GM21529 (cell line): ENCODE results near the gene APOM.

Experiments used
- ATAC-seq: cut with Tn5 transposase; IDR thresholded peaks from one replicate; pipeline ENCODE4 v1.9.1; 2021; ENCODE audit not compliant: unreplicated experiment

Gene APOM

DNA sequence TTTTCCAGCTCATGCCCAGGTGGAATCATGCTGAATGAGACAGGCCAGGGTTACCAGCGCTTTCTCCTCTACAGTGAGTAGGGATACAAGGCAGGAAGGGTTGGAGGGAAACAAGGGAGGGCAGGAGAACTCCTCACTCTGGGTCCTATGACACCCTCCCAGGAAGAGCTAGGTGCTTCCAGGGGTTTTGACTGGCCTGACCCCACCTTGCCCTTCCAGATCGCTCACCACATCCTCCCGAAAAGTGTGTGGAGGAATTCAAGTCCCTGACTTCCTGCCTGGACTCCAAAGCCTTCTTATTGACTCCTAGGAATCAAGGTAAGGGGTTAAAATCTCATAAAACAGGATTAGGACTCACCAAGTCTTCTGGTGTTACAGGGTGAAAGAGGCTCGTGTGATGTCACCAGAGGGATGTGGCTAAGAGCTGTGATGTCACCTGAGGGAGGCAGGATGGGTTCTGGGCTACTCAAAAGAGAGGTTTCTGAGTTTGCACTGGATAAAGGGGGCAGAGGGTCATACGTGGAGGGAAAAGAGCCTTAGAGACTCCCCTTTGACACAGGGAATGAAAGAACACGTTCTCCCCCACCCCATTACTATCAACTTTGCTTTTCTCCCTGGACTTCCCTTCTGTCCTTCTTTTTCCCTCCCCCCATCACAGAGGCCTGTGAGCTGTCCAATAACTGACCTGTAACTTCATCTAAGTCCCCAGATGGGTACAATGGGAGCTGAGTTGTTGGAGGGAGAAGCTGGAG is 1.9 kb downstream of the APOM start:
- ATAC-seq, result no peak

DNA sequence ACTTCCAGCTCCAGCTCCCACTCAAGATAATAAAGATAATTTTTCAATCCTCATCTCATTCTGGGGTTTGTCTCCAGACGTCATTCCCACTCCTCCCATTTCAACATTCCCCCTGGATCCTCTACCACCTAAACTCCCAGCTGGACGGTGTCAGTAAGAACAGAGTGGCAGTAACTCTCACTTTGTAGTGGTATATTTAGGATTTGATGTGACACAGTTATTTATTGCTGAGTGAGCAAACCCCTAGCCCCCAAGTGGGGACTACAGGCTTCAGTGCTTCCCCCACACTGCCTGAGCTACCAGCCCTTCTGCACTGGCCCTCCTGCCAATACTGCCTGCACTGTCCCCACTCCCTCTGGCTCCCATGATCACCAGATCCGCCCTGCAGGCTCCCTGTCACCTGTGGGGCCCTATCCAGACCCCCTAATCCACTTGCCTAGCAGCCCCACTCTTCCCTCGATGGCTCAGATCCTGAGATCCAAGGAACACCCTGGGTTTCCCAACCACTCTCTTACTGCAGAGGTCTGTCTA is 2.5 kb downstream of the APOM start:
- ATAC-seq, result no peak

DNA sequence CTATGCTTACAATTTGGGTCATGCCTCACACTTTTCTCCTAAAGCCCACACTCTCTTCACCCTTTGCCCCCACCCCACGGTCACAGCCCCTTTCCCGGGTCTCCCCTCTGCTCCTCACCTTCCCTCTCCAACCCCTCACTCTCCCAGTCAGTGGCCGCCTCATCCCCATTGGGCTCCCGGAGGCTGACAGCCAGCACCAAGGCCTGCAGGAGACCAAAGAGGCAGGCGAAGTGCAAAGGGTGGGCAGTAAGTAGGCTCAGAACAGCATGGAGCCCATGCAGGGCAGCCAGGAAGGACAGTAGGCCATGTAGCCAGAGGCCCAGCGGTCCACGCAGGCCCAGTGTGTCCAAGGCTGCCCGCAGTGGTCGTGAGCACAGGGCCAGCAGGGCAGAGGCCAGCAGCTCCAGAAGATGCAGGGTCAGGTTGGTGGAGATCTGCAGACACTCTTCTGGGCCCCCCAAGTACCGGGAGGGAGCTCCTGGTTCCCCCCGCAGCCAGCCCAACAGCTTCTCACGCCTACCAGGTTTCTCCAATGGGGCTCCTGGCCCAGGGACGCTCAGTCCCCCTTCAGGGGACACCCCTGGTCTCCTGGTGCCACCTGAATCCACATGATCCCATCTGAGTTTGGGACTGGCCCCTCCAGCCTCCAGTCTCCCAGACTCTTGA is 3.4 kb downstream of the APOM start:
- no peak for ATAC-seq

DNA sequence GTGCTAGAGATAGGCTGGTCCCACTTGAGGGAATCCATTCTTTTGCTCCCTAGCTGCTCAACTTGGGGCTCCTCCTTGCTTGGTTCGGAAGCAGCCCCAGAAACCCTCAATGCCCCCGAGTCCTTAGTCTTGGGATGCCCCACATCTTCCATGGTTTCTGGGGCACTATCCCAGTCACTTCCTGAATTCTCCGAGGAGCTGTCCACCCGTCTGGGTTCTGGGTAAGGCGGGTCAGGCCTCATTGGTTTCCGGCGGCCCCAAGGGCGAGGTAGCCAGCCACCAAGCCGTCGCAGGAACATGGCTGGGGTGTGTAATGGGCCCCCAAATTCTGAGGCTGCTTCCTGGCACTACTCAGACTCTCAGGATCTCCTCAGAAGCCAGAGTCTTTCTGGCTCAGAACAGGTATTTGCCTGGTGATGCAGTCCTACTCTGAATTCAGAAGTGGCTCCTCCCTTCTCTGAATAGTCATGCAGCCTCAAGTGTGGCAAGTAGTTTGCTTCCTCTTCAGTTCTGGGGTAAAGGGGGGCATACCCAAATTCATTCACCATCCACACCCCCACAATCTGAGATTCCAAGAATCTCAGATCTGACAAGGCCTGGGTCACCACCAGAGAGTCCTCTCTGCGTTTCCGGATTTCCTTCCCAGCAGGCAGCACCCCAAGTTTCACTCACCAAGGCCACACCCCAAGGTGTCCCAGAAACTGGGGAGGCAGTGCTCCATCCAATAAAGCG is 4.1 kb downstream of the APOM start:
- peak; percentile 14 for ATAC-seq

DNA sequence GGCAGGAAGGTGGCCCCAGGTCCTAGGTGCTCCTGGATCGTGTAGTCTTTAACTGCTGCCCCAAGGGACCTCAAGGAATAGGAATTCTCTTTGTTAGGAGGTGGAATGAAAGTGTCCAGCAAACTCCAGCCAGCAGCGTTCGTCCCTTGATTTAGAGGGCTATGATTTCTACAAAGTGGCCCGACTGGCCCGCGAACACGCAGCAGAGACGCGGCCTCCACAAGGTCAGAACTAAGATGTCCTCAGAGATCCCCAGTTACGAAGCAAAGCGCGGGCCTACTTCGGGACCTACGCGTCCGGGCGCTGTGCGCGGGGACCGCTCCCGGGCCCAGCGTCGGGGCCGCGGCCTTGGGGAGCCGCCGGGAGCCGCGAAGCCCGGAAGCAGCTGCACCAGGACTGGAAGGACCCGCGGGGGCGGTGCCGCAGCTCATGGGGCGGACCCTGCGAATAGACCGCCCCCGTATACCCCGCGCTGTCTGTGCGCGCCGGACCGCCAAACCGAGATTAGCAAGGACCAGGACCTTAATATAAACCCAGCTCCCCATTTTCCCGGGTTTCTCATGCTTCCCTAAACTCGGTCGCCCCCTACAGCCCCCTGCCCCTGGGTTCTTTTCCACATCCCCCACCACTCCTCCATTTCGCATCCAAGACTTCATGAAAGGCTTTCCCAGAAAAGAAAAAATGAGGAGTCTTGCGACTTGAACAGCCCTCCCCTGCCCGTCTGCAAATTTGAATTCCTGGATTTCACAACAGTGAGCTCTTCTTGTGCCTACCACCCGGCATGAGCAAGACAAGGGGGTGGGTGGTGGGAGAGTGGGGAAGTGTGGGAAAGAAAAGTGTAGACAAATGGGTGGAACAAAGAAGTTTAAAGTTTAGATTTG is 4.9 kb downstream of the APOM start, which contains the start of gene C6orf47:
Gene C6orf47 (minus strand): TSS at position 398 of the 881 bp plus-strand sequence. CDS start 831 bp downstream, outside the sequence.
- peak; percentile 49 for ATAC-seq

DNA sequence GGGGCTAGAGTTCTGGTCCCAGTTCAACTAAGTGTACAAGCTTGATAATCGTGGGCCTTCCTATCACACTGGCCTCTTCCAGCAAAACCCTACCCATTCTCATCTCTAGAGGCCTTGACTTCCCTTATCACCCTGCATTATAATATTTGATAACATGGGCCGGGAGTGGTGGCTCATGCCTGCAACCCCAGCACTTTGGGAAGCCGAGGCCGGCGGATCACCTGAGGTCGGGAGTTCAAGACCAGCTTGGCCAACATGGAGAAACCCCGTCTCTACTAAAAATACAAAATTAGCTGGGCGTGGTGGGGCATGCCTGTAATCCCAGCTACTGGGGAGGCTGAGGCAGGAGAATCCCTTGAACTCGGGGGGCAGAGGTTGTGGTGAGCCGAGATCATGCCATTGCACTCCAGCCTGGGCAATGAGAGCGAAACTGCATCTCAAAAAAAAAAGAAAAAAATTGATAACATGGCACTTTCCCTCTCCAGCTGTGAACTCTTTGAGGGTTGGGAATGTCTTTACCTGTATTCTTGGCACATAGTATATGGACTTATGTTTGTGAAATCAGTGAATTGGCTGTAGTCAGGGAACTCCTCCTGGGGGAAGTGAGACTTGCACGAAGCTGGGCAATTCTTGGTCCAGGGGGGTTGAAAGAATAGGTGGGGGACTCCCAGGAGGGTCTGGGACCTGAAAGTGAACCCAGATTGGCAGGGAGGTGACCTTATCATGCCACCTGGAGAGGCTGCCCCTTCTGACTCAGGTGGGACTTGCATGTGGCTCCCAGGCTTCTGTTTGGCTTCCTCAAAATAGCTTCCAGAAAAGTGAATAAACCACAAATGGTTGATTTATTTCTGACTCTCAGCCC is 5.8 kb downstream of the APOM start:
- ATAC-seq, result no peak

DNA sequence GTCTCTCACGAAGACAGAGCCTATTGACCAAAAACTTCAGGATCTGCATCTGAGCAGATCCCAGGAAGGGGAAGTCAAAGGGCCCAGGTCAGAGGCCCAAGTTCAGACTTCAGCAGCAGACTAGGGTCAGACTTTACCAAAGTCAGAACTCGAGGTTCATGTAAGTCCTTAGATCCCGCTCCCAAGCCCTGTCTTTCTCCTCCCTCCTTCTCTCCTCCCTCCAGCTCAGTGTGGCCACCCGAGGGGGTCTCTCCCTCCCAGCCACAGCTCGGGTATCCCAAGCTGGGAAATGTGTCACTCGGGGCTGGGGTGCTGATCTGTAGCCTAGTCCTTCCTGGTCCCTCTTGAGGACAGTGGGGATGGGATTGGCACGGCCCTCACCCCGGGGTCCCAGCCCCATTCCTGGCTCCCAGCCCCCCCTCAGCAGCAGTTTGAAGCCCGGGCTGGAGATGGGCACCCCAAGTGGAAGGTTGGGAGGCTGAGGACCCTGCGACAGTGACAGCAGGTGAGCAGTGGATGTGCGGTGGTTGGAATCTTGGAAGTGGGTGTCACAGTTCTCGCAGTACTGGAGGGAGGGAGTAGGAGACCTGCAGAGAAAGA is 6.5 kb downstream of the APOM start:
- ATAC-seq, result no peak

DNA sequence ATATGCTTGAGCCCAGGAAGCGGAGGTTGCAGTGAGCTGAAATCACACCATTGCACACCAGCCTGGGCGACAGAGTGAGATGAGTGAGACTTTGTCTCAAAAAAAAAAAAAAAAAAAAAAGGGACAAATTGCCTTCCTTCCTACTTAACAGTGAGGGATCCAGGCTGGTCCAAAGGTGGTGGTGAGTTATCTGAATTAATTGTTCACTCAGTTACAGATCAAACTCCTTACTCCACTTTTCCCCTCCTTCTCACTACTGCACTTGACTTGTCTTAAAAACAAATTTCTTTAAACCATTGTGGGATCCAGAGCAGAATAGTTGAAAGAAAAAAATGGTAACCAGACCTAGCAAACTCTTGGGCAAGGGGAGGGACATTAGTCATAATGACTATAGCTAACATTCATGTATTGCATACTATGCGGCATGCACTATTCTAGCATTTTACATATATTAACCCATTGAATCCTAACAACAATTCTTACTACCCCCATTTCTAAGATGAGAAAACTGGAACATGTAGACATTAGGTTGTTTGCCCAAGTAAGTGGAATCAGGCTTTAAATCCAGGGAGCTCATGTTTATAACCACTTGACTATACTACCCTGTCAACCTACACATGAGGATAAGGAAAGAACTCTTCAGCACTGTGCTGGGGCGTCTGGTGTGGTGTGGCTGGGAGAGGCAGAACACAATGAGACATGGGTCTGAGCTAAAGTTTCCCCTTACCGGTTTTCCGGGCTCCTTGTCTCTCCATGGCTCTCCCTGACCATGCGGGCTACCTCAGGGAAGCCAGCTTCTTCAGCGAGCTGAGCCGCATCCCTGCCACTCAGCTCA is 7.6 kb downstream of the APOM start:
- ATAC-seq, result no peak

DNA sequence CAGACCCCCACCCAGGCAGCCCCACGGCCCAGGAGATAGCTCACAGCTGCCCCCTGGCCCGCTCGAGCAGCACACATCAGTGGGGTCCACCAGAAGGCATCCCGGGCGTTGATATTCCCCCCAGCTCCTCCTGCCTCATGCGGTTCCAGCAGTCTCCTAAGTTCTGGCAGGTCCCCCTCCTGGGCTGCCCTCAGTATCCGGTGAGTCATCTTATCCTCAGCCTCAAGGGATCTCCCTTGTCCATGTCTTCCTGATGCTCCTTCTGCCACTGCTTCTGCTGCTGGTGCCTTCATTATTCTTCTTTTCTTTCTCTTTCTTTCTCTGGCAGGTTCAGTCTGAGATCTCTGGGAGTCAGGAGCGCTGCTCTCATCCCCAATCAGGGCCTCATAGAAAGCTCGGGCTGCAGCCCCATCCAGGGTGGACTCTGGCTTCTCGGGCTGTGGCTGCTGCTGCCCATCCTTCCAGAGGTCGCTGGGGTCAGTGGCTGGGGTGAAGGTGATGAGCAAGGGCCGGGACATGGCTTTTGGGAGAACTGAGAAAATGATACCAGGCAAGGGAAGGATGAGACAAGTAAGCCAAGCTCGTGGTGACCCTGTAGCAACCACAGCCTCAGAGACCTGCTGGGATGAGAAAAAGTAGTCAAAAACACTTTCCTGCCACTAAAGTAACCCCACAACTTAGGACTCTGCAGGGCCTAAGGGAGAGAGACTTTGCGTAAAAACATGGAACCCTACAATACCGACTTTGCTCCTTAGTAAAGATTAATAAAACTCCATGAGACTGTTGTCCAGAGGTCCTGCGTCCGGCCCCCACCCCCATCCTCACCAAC is 8.5 kb downstream of the APOM start:
- ATAC-seq, result no peak

DNA sequence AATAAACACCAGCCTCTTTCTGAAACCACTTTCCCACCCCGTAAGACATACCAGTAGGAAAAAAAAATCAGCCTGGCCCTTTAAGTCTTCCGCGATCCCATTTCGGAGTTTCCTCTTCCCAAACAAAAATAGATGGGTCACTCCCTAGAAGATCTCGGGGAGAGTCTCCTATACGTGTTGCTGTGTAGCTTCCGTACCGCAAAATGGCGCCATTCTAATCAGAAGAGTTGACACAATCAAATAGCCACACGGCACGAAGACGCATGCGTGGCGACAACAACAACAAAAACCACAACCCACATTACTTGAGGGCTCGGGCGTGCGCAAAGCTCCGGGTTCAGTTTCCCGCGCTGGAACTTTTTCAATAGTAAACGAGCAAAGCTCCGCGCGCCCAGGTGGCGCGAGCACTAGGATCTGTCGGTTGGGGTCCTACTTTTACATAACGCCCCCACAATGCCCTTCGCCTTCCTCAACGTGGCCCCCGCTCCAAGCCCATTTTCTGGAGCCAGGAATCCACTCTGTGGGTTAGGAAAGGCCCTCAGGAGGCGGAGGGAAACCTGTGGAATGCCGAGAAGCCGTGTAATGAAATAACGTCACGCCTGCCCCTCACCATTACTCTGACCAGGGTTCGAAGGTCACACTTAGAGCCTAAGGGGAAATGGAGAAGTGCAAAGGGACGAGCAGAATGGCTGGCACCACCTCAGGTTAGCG is 9.3 kb downstream of the APOM start, which contains the start of gene GPANK1:
Gene GPANK1 (minus strand): TSS at position 208 of the 711 bp plus-strand sequence. CDS start 519 bp downstream, outside the sequence.
- peak; percentile 32 for ATAC-seq

DNA sequence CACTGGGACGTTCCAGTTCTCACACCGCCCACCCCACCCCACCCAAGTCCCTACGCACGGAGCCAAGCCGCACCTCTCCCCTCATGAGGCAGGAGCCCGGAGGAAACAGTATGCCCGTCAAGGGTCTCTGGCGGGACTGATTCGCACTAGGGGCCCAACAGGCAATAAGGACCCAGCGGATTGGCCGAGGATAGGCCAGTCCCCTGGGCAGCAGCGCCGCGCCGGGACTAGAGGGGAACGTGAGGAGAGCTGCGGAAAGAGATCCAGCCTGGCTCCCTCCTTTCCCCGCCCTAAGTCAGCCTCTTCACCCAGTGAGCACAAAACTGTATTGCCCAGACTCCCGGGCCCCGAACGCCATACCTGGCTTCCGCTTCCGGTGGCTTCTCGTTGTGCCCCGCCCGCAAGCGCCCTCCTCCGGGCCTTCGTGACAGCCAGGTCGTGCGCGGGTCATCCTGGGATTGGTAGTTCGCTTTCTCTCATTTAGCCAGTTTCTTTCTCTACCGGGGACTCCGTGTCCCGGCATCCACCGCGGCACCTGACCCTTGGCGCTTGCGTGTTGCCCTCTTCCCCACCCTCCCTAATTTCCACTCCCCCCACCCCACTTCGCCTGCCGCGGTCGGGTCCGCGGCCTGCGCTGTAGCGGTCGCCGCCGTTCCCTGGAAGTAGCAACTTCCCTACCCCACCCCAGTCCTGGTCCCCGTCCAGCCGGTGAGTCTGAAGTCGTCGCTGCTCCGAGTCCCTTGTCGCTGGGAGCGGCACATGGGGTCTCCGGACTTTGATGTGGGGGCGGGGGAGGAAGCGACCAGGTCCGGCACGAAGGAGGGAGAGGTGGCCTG is 10.0 kb downstream of the APOM start, which contains the start of gene CSNK2B:
Gene CSNK2B (plus strand): TSS at position 580 of the 836 bp plus-strand sequence. CDS start 752 bp downstream, outside the sequence.
- ATAC-seq, result peak; percentile 66

DNA sequence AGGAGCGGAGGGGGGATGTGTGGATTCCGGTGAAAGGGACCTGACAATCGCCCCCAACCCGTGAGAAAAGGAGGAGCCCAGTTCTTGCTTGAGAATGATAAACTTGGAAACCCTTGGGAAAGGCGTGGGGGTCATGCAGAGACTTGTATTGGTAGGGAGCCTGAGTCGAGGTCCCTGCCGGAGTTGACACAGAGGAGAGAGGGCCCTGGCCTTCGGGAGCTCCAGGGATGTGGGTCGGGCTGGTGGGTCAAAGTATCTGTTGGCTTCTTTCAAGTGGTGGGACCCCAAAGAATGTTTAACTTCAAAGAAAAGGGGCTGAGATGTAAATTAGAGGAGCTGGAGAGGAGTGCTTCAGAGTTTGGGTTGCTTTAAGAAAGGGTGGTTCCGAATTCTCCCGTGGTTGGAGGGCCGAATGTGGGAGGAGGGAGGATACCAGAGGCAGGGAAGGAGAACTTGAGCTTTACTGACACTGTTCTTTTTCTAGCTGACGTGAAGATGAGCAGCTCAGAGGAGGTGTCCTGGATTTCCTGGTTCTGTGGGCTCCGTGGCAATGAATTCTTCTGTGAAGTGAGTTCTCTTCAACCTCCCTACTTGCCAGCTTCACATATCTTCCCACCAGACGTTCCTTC is 10.8 kb downstream of the APOM start:
- ATAC-seq, result no peak

DNA sequence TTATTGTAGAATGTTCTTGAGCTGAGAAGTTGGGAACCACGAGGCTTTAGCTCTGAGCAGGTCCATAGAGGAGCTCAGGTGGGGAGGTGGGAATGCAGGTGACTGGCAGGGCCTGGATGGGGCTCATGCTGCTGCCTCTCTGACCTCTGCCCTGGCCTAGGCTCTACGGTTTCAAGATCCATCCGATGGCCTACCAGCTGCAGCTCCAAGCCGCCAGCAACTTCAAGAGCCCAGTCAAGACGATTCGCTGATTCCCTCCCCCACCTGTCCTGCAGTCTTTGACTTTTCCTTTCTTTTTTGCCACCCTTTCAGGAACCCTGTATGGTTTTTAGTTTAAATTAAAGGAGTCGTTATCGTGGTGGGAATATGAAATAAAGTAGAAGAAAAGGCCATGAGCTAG is 14.0 kb downstream of the APOM start, which contains the start of gene LY6G5B:
Gene LY6G5B (plus strand): TSS at position 301 of the 400 bp plus-strand sequence. CDS start 975 bp downstream, outside the sequence.
- no peak for ATAC-seq

DNA sequence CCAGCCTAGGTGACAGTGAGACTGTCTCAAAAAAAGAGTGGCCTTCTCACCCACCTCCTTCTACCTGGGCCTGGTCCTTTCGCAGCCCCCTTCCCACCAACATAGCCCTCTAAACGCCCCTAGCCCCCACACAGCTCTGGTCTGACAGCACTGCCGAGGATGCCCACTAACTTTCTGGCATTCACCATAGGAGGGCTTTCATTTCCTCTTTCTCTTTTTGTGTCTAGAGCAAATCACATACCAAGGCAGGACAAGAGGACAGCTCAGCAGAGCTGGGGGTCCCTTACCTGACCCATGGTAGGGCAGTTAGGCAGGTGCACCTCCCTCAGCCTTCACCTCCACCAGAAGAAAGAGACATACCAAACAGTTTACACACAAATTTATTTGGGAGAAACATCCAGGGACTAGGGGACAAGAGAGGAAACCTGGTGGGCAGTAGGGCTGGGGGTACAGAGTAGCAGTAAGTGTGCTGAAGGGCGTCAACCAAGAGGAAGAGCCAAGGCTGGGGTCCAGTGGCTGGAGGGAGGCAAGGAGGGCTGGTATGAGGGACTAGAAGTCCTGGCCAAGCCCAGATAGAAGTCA is 20.7 kb downstream of the APOM start:
- ATAC-seq, result no peak

DNA sequence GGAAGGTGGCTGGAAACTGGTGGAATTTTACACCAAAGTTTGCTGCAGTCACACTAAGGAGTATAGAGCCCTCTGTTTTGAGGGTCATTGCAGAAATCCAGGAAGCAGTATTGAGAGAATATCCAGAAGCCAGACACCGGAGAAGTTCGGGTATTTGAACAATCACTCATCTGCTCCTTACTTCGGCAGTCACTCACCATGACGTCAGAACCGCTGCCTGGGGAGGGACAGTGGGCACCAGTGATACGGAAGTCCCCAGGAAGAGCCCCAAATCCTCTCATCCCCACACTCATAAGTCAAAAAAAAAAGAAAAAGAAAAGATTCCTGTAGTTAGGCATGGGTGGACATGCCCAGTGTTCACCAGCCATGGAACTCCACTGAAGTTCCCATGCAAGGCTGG is 21.2 kb downstream of the APOM start:
- ATAC-seq, result no peak
